Hepatocyte (in vitro differentiated cells): ENCODE data around the gene KCNJ13. TPM values are rescaled to one million over a fixed set of nuclear protein-coding genes. Genes with fewer than 3 reads are reported as not detected.

ENCODE experiments used
- DNase-seq: peaks from one replicate; pipeline ENCODE4 v3.0.0-alpha.2; 2016; ENCODE audit warnings: low spot score
- H2AFZ ChIP-seq: fragments of 200-600 bp; sonication (generic); 2 replicates; pipeline ENCODE4 v1.6.0; 2016; ENCODE audit warnings: antibody characterized with exemption, mild to moderate bottlenecking
- H3K27ac ChIP-seq: fragments of 200-600 bp; sonication (generic); 2 replicates; pipeline ENCODE4 v1.5.1; 2016; ENCODE audit warnings: mild to moderate bottlenecking
- H3K27me3 ChIP-seq: fragments of 200-600 bp; sonication (generic); 2 replicates; pipeline ENCODE4 v1.6.1; 2016
- H3K36me3 ChIP-seq: fragments of 200-600 bp; sonication (generic); replicated peaks from 2 replicates; pipeline ENCODE4 v1.5.1; 2016; ENCODE audit warnings: low read depth; ENCODE audit not compliant: insufficient read depth
- H3K4me1 ChIP-seq: fragments of 200-600 bp; sonication (generic); 2 replicates; pipeline ENCODE4 v1.5.1; 2016; ENCODE audit warnings: mild to moderate bottlenecking, moderate library complexity; ENCODE audit not compliant: insufficient read depth
- H3K4me2 ChIP-seq: fragments of 200-600 bp; sonication (generic); 2 replicates; pipeline ENCODE4 v1.6.0; 2016
- H3K4me3 ChIP-seq: fragments of 200-600 bp; sonication (generic); 2 replicates; pipeline ENCODE4 v1.5.1; 2016; ENCODE audit warnings: mild to moderate bottlenecking
- H3K79me2 ChIP-seq: fragments of 200-600 bp; sonication (generic); 2 replicates; pipeline ENCODE4 v1.6.0; 2017; ENCODE audit warnings: mild to moderate bottlenecking
- H3K9me2 ChIP-seq: fragments of 200-600 bp; sonication (generic); replicated peaks from 2 replicates; pipeline ENCODE4 v1.6.0; 2017; ENCODE audit warnings: mild to moderate bottlenecking; ENCODE audit not compliant: insufficient read depth
- H3K9me3 ChIP-seq: fragments of 200-600 bp; sonication (generic); 2 replicates; pipeline ENCODE4 v1.5.1; 2016; ENCODE audit warnings: low read depth, mild to moderate bottlenecking
- H4K20me1 ChIP-seq: fragments of 200-600 bp; sonication (generic); 2 replicates; pipeline ENCODE4 v1.6.0; 2016; ENCODE audit warnings: mild to moderate bottlenecking; ENCODE audit not compliant: insufficient read depth, poor library complexity, severe bottlenecking
- CTCF ChIP-seq: fragments of 200-600 bp; sonication (generic); IDR thresholded peaks from 2 replicates; pipeline ENCODE4 v1.5.1; 2016; ENCODE audit warnings: antibody characterized with exemption, mild to moderate bottlenecking; ENCODE audit not compliant: poor library complexity
- EZH2 ChIP-seq: fragments of 200-600 bp; sonication (generic); IDR thresholded peaks from 2 replicates; pipeline ENCODE4 v1.6.1; 2016; ENCODE audit warnings: antibody characterized with exemption, mild to moderate bottlenecking, borderline replicate concordance
- EZH2phosphoT487 ChIP-seq: fragments of 200-600 bp; sonication (generic); IDR thresholded peaks from one replicate; pipeline ENCODE4 v1.6.1; 2018; ENCODE audit warnings: antibody characterized with exemption, mild to moderate bottlenecking, low read depth, moderate library complexity; ENCODE audit not compliant: unreplicated experiment, severe bottlenecking
- WGBS: methylation state at CpG from one replicate; pipeline ENCODE4 v1.1.6; 2016; ENCODE audit warnings: low lambda C conversion rate; ENCODE audit errors: missing lambda C conversion rate; 5-methylcytosine and 5-hydroxymethylcytosine counted together
- polyA plus RNA-seq: library from polyadenylated mRNA; unstranded; fragments of >200 nt; fragmentation: Nextera tagmentation; extraction: Ambion mirVana; gene quantifications from 2 replicates; pipeline ENCODE4 v1.2.1, GENCODE V29; 2016
- total RNA-seq: library from RNA; depleted of rRNA; stranded (reverse); fragments of >200 nt; gene quantifications from 2 replicates; pipeline ENCODE4 v1.2.3, GENCODE V29; 2014

KCNJ13 gene
- total RNA-seq (56.6 and 69.1 TPM in 2 replicates), polyA plus RNA-seq (29.1 and 43.1 TPM in 2 replicates)

GRCh38 chr2:232776435-232776834 is at the start of gene KCNJ13:
KCNJ13 (minus strand) TSS chr2:232776565; CDS start chr2:232771362, 5,203 bp downstream.
- peak; percentile 54 for DNase-seq

GRCh38 chr2:232817756-232818155 is 41.4 kb upstream of the KCNJ13 start:
- H3K9me3 ChIP-seq, result no peaks in the 10 kb centered on the region
- no peak overlapping the region for H3K4me3 ChIP-seq
- no peak for DNase-seq
- no peaks in the 10 kb centered on the region for H3K27me3 ChIP-seq
- H3K9me2 ChIP-seq, result no peaks in the 10 kb centered on the region
- TF ChIP-seq EZH2phosphoT487, result no peak
- no peak for TF ChIP-seq CTCF
- TF ChIP-seq EZH2, result no peak
- H4K20me1 ChIP-seq, result no peaks in the 10 kb centered on the region
- H3K4me1 ChIP-seq, result no peaks in the 10 kb centered on the region
- H2AFZ ChIP-seq, result no peak overlapping the region
- WGBS, result 93% methylated on average over 3 of the region's 3 CpGs
- H3K36me3 ChIP-seq, result no peaks in the 10 kb centered on the region
- no peak overlapping the region for H3K4me2 ChIP-seq
- H3K27ac ChIP-seq, result no peak overlapping the region
- H3K79me2 ChIP-seq, result no peaks in the 10 kb centered on the region

More at GRCh38 chr2:232776435-232776834, at the start of gene KCNJ13:
- no peak for TF ChIP-seq CTCF
- Histone ChIP-seq H3K4me2 (peak within 1 kb of the TSS; percentile 54), H3K4me1 (peaks cover 10% of the 10 kb centered on the region), H3K27ac (peak within 1 kb of the TSS; percentile 44), H3K79me2 (peaks cover 6% of the 10 kb centered on the region), H3K27me3 (no peaks in the 10 kb centered on the region), H3K9me3 (no peaks in the 10 kb centered on the region), H3K36me3 (no peaks in the 10 kb centered on the region), H4K20me1 (no peaks in the 10 kb centered on the region), H3K9me2 (no peaks in the 10 kb centered on the region), H3K4me3 (no peak within 1 kb of the TSS), H2AFZ (no peak within 1 kb of the TSS)
- 42% methylated on average over 1 of the region's 1 CpG for WGBS

- Histone ChIP-seq H3K9me2 (no peaks in the 10 kb centered on the region), H4K20me1 (no peaks in the 10 kb centered on the region), H3K4me2 (no peak overlapping the region), H3K4me1 (no peaks in the 10 kb centered on the region), H3K79me2 (no peaks in the 10 kb centered on the region), H3K27ac (no peak overlapping the region), H3K9me3 (no peaks in the 10 kb centered on the region), H2AFZ (no peak overlapping the region), H3K36me3 (no peaks in the 10 kb centered on the region), H3K27me3 (no peaks in the 10 kb centered on the region), H3K4me3 (no peak overlapping the region)
- DNase-seq, result no peak
- TF ChIP-seq EZH2phosphoT487 (no peak), CTCF (no peak), EZH2 (no peak)
- WGBS, result 94% methylated on average over 10 of the region's 10 CpGs
Measured at GRCh38 chr2:232816657-232817056, 40.3 kb upstream of the KCNJ13 start.

- Histone ChIP-seq H3K36me3 (no peaks in the 10 kb centered on the region), H3K9me3 (no peaks in the 10 kb centered on the region), H3K79me2 (no peaks in the 10 kb centered on the region), H3K27me3 (no peaks in the 10 kb centered on the region), H3K4me3 (no peak overlapping the region), H3K9me2 (no peaks in the 10 kb centered on the region), H3K4me2 (no peak overlapping the region), H3K4me1 (no peaks in the 10 kb centered on the region), H2AFZ (no peak overlapping the region), H4K20me1 (no peaks in the 10 kb centered on the region), H3K27ac (no peak overlapping the region)
- DNase-seq, result no peak
- WGBS, result 96% methylated on average over 3 of the region's 3 CpGs
- TF ChIP-seq EZH2phosphoT487 (no peak), EZH2 (no peak), CTCF (no peak)
Measured at GRCh38 chr2:232815569-232815968, 39.2 kb upstream of the KCNJ13 start.
